Skin epidermis (tissue), 12 donors: ENCODE measurements around the gene RPS6KA3.
"Not testable (repeated sequence)": the region's sequence is repeated elsewhere in the genome, so short reads cannot be mapped to it uniquely, and the experiment has no call there.

Experiments
- H3K27ac ChIP-seq, 21 experiments: fragments of 200-600 bp; sonication (generic) in 11 of 21; one replicate each; pipeline ENCODE4 v1.5.0; 2020; ENCODE audit warnings: mild to moderate bottlenecking in 3 of 21, inconsistent platforms in 2 of 21, moderate library complexity in 2 of 21
- H3K4me3 ChIP-seq, 7 experiments: fragments of 200-600 bp; sonication (generic) in 2 of 7; one replicate each; pipeline ENCODE4 v1.5.0; 2020; ENCODE audit warnings: inconsistent platforms in 2 of 7, mild to moderate bottlenecking in 2 of 7, moderate library complexity in 1 of 7

RPS6KA3 gene

DNA sequence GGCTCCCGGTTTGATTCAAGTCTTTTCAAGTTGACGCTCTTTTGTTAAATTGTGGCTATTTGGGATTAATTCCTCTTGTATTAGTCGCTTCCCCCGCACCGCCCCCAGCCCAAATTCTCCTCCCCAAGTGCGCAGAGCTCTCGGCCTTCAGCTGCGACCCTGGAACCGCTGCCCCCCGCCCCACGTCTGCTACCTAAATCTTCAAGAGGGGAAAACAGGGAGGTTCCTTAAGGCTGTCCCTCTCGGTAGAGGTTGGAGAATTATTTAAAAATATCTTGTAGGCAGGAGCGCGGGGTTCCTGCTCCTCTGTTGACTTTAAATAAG is 860 bp upstream of the RPS6KA3 start:
- Histone ChIP-seq H3K27ac (peak overlapping the region; percentile 53 to 93 (median 85)), H3K4me3 (peak overlapping the region; percentile 52 to 78 (median 62))

DNA sequence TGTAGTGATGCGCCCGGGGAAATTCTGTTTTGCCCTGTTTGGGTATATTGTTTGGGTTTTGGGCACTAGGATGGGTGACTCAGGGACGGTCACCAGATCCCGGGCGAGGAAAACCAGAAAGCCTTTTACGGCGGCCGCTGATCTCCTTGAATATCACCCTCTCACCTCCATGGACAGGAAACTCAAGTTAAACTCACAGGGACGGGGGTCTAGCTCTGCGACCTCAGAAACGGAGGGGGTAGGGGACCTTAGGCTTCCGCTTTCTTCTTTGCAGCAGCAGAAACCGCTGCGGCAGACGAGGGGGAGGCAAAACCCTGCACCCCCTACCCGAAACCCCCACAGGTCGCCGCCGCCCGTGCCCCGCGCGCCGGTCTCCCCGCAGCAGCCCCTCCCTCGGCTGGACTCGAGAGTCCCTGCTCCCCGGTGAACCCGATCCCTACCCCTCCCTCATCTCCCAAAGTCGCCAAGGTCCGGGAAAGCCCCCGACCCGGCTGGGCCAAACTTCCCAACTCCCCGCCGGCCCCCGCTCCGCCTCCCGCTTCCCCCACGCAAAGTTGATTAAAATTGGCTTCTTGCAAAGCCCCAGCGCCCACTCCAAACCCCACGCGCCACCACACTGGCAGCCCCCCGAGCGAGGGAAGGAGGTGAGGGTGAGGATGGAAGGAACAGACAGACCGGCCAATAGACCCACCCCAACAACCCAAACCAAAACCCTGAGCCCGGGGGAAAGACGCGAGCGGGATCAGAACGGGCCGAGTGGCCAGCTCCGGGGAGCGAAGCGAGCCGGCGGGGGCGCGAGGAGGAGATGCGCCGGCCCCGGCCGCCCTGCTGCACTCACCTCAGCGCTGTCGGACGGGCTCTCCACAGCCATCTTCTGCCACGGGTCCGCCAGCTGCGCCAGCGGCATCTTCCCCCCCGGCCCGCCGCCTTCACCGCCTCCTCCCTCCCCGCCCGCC is 705 bp downstream of the RPS6KA3 start:
- H3K4me3 ChIP-seq: peak overlapping the region; percentile 52 to 78 (median 62)
- peak overlapping the region; percentile 77 to 93 (median 87) for H3K27ac ChIP-seq

DNA sequence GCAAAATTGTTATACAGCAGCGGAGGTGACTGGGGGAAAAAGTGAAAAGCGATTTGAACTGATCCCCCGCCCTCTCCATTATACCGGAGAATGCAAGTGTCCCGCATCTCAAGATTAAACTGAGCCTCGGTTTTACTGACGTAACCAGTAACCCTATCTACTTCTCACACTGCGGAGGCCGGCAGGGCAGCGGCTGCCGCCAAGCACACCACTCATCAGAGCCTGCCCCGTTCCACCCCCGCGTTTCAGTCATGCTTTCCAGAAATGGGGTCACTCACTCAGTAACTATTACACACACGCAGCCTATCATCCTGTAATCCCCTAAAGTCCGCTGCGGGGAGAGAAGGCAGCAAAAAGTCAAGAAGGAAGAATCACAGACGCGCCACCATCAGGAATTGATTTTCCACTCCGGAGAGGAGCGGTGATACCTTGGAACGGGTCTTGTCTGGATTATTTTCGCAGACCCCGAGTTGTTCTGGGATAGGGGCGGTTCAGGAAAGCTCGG is 1.4 kb downstream of the RPS6KA3 start:
- Histone ChIP-seq H3K27ac (peak overlapping the region in 20 of 21 experiments; percentile 77 to 93 (median 87)), H3K4me3 (peak overlapping the region; percentile 52 to 78 (median 62))

DNA sequence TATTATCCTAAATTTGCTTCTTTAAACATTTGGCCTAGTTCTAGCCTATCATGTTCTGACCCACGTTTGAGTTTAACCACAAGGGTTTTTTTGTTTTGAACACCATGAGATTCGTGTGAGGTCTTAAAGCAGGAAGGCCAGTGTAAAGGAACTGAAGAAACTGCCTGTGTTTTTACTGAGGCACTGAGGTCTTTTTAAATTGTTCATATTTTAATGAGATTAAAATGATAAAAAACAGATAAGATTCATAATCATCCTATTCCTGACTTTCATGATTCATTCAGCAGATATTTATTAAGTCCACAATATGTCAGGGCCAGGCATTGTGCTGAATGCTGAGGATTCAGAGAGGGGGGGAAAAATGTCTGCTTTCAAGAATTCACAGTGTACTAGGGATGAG is 3.2 kb downstream of the RPS6KA3 start:
- peak overlapping the region in 2 of 21 experiments; percentile 43 to 71 for H3K27ac ChIP-seq
- no peak overlapping the region for H3K4me3 ChIP-seq

DNA sequence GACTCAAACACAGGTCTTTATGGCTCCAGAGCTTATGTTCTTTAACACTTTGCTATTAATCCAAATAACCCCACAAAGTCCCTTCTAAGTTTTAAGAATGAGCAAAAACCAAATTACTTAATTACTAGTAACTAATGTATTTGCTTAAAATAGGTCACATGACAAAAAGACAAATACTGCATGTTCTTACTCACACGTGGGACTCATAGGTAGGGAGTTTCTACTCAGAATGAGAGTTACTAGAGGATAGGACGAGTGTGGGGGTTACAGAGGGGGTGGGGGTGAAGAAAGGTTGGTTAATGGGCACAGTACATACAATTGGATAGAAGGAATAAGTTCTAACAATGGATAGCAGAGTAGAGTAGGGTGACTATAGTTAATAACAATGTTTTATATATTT is 5.8 kb downstream of the RPS6KA3 start:
- Histone ChIP-seq H3K4me3 (no peak overlapping the region), H3K27ac (no peak overlapping the region)

DNA sequence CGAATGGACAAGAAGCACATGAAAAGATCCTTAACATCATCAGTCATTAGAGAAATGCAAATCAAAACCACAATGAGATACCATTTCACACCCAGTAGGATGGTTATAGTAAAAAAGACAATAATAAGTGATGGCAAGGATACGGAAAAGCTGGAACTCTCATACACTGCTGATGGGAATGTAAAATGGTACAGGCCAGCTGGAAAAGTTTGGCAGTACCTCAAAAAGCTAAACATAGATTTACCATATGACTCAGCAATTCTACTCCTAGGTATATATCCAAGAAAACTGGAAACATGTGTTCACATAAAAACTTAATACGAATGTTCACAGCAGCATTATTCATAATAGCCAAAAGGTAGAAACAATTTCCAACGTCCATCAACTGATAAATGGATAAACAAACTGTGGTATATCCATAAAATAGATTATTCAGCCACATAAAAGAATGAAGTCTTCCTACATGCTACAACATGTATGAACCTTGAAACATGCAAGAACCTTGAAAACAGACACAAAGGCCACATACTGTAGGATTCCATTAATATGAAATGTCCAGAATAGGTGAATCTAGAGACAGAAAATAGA is 11.9 kb downstream of the RPS6KA3 start:
- Histone ChIP-seq H3K4me3 (no peak overlapping the region), H3K27ac (no peak overlapping the region)

DNA sequence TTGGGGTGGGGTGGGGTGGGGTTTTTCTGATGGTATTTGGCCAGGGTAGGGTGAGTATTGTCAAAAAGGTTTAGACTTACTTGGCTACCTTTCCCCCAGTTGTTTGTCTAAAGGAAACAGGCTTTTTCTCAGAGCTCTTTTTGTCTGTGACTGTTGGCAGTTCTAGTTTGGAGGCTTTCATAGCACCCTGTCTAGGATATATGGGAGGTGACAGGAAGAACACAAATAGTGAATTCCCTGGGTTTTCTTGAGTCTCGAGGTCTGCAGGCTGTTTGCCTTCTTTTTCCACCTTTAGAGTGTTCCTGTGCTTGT is 13.5 kb downstream of the RPS6KA3 start:
- Histone ChIP-seq H3K4me3 (no peak overlapping the region), H3K27ac (peak overlapping the region in 1 of 21 experiments; percentile 10)

DNA sequence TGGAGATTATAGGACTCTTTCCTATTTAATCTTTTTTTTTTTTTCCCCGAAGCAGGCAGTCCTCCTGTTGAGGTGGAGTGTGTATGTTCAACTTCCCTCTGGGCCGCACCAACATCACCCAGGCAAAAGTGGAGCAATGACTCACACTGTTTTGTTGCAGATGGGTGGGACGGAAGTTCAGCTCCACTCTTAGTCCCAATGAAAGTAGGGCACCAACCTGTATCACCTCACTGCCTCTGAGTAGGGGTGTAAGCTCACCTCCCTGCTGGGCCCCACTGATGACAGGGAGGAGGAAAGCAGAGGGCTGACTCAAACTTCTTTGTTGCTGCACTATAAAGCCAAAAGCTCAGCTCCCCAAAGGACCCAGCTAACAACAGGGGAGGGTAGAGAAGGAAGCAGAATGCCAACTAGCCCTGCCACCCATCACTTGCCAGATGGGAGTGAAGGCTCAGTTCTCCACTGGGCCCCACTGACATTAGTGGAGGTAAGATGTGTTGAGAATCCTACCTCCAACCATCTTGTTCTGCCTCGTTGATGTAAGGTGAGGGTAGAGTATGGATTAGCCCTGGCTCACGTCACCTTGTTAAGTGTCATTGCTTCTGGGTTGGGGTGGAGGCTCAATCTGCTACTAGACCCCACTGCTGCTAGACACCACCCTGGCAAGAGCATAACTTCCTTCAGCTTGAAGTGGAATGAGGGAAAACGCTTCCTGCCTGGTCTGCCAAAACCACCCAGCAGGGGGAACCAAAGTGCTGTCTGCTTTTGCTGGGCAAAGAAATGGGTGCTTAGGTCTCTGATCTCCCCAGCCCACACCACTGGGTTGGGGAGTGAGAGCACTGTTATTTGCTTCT is 14.1 kb downstream of the RPS6KA3 start:
- Histone ChIP-seq H3K27ac (peak overlapping the region in 3 of 21 experiments; percentile 10 to 52 (median 18)), H3K4me3 (no peak overlapping the region)

DNA sequence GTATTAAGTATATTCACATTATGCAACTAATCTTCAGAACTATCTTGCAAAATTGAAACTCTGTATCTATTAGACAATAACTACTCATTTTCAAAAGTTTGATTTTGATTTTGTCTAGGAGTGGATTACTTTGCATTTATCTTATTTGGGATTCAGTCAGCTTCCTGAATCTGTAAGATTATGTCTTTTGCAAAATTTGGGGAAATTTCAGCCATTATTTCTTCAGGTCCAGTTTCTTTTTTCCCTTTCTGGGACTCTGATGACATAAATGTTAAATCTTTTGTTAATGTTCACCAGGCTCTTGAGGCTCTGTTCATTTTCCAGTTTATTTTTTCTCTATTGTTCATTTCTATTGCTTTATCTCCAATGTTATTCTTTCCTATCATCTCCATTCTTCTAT is 15.0 kb downstream of the RPS6KA3 start:
- H3K27ac ChIP-seq: no peak overlapping the region
- H3K4me3 ChIP-seq: no peak overlapping the region

DNA sequence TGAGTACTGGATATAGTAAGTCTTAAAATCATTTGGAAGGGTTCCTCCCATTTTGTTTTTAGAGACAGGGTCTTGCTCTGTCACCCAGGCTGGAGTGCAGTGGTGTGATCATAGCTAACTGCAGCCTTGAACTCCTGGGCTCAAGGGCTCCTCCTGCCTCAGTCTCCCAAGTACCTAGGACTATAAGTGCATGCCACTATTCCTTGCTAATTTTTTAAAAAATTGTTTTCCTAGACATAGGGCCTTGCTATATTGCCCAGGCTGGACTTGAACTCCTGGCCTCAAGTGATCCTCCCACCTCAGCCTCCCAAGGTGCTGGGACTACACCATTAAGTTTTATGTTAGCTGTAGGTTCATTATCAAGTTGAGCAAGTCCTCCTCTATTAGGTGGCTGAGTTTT is 16.6 kb downstream of the RPS6KA3 start:
- H3K4me3 ChIP-seq, H3K27ac ChIP-seq: not testable (repeated sequence)

DNA sequence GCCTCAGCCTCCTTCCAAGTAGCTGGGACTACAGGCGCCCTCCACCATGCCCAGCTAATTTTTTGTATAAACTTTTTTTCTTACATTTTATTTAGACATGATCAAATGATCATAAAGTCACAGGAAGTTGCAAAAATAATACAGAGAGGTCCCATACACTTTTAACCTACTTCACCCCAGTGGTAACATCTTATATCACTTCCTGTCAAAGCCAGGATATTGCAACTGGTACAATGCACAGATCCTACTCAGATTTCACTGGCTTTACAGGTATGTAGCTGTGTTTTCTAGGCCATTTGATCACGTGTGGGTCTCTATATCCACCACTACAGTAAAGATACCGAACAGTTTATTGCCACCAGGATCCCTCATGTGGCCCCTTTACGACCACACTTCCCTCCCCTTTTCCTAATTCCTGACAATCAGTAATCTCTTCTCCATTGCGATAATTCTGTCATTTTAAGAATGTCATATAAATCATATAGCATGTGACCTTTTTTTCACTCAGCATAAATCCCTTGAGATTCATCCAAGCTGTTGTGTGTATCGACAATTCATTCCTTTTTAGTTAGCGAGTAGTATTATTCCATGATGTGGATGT is 18.0 kb downstream of the RPS6KA3 start:
- H3K27ac ChIP-seq: no peak overlapping the region
- H3K4me3 ChIP-seq: no peak overlapping the region

DNA sequence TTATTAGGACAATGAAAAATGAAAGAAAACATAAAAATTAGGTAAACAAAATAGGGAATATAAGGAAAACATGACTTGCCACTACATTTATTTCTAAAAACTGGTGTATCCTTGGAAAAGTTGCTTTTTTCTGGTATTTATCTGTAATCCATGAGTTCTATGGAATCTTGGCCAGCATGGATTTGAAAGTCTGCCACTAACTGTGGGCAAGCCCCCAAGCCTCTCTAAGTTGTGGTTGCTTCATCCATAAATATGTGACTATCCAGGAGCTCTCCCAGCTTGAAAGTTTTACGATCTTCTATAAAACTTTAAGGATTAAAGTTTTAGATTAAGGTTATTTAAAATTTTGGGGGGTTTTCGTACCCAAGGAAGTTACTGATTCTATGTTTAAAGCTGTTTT is 21.8 kb downstream of the RPS6KA3 start:
- Histone ChIP-seq H3K4me3 (no peak overlapping the region), H3K27ac (no peak overlapping the region)

DNA sequence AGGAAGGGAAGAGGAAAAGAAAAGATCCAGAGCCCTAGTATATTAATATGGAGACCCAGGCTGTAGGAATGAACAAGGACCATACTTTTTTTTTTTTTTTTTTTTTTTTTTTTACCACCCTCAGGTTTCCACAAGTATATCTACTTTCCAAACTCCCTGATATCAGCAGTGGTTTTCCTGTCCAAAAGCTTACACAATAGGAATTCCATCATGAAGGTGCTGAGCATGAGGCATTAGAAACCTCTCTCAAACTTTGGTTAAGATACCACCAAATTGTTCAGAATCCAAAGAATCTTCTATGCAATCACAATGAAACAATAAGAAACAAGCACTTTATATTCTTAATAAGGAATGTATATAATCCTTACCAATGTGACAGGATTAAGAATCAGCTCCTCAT is 26.5 kb downstream of the RPS6KA3 start:
- no peak overlapping the region for H3K27ac ChIP-seq
- H3K4me3 ChIP-seq: no peak overlapping the region

DNA sequence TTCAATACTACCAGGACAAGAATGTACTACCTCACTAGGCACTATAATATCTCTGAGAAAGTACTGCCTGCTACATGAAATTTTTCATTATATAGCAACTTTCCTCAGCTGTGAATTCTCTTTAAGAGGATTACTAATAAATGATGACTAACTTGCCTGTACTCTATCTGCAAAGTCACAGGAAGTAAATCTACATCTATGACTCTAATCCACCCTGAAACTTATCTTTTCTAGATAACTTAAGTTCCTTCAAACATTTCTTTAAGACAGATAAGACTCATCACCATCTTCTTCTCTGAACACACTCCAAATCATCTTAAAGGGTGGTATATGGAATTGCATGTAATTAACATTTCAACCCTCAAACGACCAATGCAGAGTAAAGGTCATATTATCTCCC is 28.8 kb downstream of the RPS6KA3 start:
- Histone ChIP-seq H3K4me3 (no peak overlapping the region), H3K27ac (no peak overlapping the region)

DNA sequence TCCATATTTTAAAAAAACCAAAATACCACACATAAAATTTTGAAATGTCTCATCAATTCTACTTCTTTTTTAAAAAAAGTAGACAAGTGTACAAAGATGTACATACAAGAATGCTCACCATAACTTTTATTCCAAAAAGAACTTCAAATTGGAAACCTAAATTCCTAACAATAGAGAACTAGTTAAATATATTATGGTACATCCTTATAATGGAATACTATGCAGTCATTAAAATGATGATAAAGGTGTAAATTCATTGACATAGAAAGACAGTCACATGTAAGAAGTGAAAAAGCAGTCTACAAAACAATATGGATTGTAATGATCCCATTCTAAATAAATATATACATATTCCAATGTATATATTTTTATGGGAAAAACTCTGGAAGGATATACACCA is 31.0 kb downstream of the RPS6KA3 start:
- no peak overlapping the region for H3K27ac ChIP-seq
- H3K4me3 ChIP-seq: no peak overlapping the region

DNA sequence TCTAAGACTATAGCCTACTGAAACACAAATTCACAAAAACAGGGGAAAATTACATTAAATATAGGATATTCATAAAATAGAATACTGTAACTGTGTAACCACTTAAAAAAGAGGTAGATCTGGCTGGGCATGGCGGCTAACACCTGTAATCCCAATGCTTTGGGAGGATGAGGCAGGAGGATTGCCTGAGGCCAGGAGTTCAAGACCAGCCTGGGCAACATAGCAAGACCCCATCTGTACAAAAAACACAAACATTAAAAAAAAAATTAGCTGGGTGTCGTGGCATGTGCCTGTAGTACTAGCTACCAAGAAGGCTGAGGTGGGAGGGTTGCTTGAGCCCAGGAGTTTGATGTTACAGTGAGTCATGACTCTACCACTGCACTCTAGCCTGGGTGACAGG is 33.4 kb downstream of the RPS6KA3 start:
- H3K27ac ChIP-seq: no peak overlapping the region
- H3K4me3 ChIP-seq: no peak overlapping the region

DNA sequence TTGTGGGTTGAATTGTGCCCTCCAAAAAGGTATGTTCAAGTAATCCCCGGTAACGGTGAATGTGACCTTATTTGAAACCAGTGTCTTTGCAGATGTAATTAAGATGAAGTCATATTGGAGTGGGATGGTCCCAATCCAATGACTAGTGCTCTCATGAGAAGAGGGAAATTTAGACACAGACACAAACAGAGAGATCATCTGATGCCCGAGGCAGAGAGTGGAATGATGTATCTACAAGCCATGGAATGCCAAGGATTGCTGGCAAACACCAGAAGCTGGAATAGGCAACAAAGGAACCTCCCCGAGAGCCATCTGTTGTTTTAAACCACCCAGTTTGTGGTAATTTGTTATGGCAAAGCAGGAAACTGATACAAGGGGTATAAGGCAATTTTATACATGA is 35.1 kb downstream of the RPS6KA3 start:
- Histone ChIP-seq H3K4me3 (no peak overlapping the region), H3K27ac (no peak overlapping the region)

DNA sequence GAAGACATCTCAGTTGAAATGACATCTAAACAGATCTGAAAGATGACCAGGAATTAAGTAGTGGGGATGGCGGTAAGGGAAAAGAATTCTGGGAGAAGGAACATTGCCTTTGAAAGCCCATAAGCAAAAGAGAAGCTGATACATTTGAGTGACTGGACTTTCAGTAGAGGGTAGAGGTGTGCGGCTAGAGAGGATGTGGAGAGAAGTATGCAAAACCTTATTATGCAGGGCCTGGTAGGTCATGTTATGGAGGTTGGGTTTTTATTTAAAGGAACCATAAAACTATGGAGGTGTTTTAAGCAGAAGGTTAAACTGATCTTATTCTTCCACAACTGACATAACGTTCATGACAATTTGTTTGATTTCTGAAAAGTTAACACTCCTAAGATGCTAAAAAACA is 36.3 kb downstream of the RPS6KA3 start:
- Histone ChIP-seq H3K27ac (no peak overlapping the region), H3K4me3 (no peak overlapping the region)

DNA sequence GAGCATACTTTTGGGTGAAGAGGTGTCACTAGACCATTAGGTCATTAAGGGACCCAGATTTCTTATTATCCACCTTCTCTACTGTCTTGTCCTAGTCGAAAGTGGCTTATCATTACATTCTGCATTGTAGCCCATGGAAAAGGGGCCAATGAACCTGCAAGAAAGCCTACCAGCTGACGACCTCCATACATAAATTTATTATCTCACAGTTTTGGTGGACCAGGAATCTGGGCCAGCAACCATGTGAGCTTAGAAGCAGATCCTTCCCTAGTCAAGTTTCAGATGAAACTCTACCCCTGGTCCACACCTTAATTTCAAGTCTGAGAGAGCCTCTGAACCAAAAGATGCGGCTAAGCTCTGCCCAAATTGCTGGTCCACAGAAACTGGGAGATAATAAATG is 37.6 kb downstream of the RPS6KA3 start:
- Histone ChIP-seq H3K4me3 (no peak overlapping the region), H3K27ac (no peak overlapping the region)

DNA sequence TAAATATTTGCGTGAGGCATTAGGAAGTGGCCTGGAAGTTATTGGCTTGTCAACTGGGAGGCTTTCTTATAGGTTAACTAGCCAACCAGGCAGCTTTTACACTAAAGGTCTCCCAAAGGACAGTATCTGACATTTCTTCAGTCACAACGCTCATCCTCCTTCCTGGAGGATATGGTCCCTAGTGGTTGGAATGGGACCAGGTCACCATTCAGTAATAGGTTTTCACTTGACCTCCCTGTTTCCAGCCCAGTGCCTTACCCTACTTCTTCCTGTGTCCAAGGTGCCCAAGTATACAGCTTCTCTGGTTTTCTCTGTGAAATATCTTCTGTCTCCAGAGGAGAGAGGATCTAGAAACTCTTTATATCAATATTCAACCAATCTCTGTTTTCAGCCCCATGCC is 38.5 kb downstream of the RPS6KA3 start:
- no peak overlapping the region for H3K27ac ChIP-seq

More for the DNA sequence above, 38.5 kb downstream of the RPS6KA3 start:
- no peak overlapping the region for H3K4me3 ChIP-seq
